ENCODE data around the gene EEF1AKMT3.

DNA sequence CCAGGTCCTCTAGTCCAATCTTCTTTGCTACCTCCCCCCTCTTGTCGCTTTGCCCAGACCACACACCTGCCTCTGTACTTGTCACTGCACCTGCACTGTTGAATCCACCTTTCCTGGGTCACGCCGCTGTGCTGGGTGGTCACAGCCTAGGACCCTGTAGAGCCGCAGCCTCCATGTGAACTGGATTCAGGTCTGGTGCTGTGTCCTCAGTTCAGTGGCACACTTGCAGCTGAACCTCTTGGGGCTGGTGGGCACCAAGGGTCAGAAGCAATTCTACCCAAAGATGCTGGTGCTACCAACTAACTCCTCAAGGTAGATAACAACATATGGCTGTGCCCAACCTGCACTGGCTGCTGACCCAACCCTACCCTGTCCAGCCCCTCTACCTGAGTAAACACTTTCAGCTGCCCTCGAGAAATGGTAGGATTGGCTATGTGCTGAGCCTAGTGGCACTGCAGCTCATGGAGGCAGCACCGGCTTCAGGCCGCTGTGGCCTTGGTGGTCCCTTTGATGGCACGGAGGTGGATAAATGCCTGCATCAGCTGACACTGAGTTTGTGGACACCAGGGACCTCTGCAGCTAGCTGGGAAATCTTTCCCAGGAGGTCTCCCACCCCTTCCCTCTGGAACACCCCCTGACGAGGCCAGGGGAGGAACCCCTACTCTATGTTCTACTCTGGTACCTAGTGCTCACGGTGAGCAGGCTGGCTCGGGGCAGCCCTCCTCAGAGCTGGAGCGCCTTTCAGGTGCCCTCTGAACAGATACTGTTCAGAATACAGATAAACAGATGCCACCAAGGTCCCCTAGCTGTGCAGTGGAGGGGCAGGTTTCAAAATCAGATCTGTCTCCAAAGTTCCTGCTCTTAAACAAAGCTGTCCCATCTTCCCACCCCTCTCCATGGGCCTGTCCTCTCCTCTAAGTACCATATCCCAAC lies 48.1 kb upstream of the EEF1AKMT3 start:
- TF ChIP-seq CTCF (conservative IDR thresholded peaks at IDR 0.05) = no peak
- TF ChIP-seq ZFX (IDR thresholded peaks at IDR 0.05) = no peak
